Measurements from ENCODE around the gene MYH11. TPM values are rescaled to one million over a fixed set of nuclear protein-coding genes. Genes with fewer than 3 reads are reported as not detected.

Gene MYH11
- total RNA-seq, 1 donor from 2014 or later, result 0.04 TPM

DNA sequence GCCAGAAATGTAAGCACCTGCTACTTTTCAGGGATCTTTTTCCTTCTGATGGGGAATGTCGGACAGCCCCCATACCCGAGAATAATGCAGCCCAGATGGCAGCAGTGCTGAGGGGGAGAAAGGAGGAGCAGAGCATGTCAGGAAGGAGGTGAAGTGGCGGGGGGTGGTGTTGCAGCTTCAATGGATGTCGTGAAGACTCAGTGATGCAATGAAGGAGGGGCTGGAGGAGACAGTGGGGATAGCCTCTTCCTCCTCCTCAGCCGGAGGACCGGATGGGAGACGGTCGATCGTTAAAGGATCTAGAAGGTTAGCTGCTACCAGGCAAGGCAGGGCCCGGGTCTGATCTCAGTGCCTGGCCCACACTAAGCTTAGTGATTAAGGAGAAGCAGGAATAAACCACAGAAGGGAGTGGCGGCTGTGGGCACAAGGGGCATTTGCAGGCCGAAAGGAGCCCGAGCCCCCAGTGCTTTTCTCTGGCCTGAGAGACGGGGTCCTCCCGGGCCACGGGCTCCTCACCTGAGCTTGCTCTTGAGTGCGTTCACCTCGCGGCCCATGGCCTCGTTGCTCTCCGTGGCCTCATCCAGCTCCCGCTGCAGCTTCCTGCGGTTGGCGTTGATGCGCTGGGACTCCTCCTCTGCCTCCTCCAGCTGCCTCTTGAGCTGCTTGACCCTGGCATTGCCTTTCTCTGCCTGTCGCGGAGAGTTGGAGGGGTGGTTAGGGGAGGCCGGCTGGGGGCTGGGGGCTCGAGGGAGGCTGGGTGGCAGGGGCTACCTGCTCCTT lies 142.2 kb downstream of the MYH11 start:
- TF ChIP-seq, protein P1, sequence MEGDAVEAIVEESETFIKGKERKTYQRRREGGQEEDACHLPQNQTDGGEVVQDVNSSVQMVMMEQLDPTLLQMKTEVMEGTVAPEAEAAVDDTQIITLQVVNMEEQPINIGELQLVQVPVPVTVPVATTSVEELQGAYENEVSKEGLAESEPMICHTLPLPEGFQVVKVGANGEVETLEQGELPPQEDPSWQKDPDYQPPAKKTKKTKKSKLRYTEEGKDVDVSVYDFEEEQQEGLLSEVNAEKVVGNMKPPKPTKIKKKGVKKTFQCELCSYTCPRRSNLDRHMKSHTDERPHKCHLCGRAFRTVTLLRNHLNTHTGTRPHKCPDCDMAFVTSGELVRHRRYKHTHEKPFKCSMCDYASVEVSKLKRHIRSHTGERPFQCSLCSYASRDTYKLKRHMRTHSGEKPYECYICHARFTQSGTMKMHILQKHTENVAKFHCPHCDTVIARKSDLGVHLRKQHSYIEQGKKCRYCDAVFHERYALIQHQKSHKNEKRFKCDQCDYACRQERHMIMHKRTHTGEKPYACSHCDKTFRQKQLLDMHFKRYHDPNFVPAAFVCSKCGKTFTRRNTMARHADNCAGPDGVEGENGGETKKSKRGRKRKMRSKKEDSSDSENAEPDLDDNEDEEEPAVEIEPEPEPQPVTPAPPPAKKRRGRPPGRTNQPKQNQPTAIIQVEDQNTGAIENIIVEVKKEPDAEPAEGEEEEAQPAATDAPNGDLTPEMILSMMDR (IDR thresholded peaks at IDR 0.05; ENCODE audit: insufficient read depth, low read length, poor library complexity, severe bottlenecking), result no peak
- Histone ChIP-seq H3K4me3 (ENCODE audit: low read depth, low read length) (no peak overlapping the region), H3K27me3 (ENCODE audit: control insufficient read depth, insufficient read depth, low read length) (no peaks in the 10 kb centered on the region), H3K36me3 (ENCODE audit: control insufficient read depth, insufficient read depth, low read length) (no peaks in the 10 kb centered on the region)
- DNase-seq (ENCODE audit: low read depth), result no peak

DNA sequence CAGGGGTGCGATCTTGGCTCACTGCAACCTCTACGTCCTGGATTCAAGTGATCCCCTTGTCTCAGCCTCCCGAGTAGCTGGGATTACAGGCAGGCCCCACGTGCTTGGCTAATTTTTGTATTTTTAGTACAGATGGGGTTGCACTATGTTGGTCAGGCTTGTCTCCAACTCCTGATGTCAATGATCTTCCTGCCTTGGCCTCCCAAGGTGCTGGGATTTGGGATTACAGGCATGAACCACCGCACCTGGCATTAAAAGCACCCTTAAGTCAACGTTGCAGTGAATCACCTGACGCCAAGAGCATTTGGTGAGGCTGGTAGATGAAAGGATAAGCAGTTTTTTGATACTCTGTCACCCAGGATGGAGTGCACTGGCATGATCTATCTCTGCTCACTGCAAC lies 147.8 kb downstream of the MYH11 start:
- Histone ChIP-seq H3K4me3 (ENCODE audit: low read depth, low read length) (no peak overlapping the region), H3K36me3 (ENCODE audit: control insufficient read depth, insufficient read depth, low read length) (no peaks in the 10 kb centered on the region), H3K27me3 (ENCODE audit: control insufficient read depth, insufficient read depth, low read length) (no peaks in the 10 kb centered on the region)
- TF ChIP-seq, protein P1 (IDR thresholded peaks at IDR 0.05; ENCODE audit: insufficient read depth, low read length, poor library complexity, severe bottlenecking), result no peak
- no peak for DNase-seq (ENCODE audit: low read depth)

DNA sequence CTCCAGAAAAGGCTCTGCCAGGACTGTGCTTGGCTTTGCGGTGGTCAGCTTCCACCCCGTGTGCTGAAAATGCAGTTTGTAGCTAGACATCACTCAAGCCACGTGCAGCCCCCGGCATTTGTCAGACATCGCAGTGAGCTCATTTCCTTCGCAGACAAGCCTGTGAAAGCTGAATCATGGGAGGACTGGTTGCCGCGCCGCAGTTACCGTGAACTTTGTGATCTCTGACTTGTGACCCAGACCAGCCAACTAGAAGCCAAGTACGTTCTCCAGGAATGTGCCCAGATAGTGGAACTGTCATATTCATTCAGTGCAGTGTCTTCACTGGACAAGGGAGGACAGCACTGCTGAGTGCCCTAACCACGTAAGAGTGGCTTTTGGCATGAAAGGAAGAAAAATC lies 148.7 kb downstream of the MYH11 start:
- TF ChIP-seq, protein P1 (IDR thresholded peaks at IDR 0.05; ENCODE audit: insufficient read depth, low read length, poor library complexity, severe bottlenecking), result no peak
- no peaks in the 10 kb centered on the region for H3K36me3 ChIP-seq (ENCODE audit: control insufficient read depth, insufficient read depth, low read length)
- H3K4me3 ChIP-seq (ENCODE audit: low read depth, low read length), result no peak overlapping the region
- no peaks in the 10 kb centered on the region for H3K27me3 ChIP-seq (ENCODE audit: control insufficient read depth, insufficient read depth, low read length)
- no peak for DNase-seq (ENCODE audit: low read depth)

DNA sequence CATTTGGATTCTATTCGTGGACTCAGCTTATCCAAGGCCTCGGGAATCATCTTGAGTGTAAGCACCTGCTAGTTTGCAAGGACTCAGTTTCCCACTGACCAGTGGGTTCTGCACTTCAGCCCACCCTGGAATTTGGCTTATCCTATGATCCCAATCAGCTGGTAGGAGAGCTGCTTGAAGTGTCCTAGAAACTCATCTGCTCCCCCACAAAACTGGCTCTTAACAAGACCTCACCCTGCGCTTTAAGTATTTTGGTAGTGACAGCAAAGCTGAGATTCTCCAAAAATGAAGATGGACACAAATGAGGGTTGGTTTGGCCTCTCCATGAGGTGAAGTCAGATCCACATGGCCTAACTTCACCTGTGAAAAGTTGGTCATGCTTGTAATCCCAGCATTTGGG lies 149.5 kb downstream of the MYH11 start:
- Histone ChIP-seq H3K36me3 (ENCODE audit: control insufficient read depth, insufficient read depth, low read length) (no peaks in the 10 kb centered on the region), H3K27me3 (ENCODE audit: control insufficient read depth, insufficient read depth, low read length) (no peaks in the 10 kb centered on the region), H3K4me3 (ENCODE audit: low read depth, low read length) (no peak overlapping the region)
- TF ChIP-seq, protein P1 (IDR thresholded peaks at IDR 0.05; ENCODE audit: insufficient read depth, low read length, poor library complexity, severe bottlenecking), result no peak
- no peak for DNase-seq (ENCODE audit: low read depth)

DNA sequence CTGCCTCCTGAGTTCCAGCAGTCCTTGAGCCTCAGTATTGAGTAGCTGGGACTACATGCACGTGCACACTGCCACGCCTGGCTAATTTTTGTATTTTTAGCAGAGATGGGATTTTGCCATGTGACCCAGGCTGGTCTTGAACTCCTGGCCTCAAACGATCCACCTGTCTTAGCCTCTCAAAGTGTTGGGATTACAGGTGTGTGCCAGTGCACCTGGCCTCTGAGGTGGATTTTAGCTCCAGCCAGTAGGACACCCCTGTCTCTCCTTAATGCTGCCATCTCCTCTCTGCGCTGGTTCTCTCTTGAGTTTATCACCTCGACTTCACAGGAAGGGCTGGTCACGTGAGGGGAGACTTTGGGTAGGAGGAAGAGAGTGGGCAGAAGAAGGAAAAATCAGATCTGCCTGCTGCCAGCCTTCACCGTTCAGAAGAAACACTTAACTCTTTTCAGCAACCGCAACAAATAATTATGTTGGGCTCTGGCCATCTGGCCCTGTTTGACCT lies 151.7 kb downstream of the MYH11 start:
- no peak overlapping the region for H3K4me3 ChIP-seq (ENCODE audit: low read depth, low read length)
- no peaks in the 10 kb centered on the region for H3K36me3 ChIP-seq (ENCODE audit: control insufficient read depth, insufficient read depth, low read length)
- no peaks in the 10 kb centered on the region for H3K27me3 ChIP-seq (ENCODE audit: control insufficient read depth, insufficient read depth, low read length)
- TF ChIP-seq, protein P1 (IDR thresholded peaks at IDR 0.05; ENCODE audit: insufficient read depth, low read length, poor library complexity, severe bottlenecking), result no peak
- DNase-seq (ENCODE audit: low read depth), result no peak
